ENCODE data around the gene TMEM11.
A peak's percentile ranks its signal among the peaks of the same experiment; 100 is the strongest.
"Not testable (repeated sequence)": the region's sequence is repeated elsewhere in the genome, so short reads cannot be mapped to it uniquely, and the experiment has no call there.

TMEM11 gene

GRCh38 chr17:21242026-21242697, 28.2 kb upstream of the TMEM11 start:
- DNase-seq: peak; percentile 19

GRCh38 chr17:21241564-21241963, 27.6 kb upstream of the TMEM11 start:
- no peak for DNase-seq

DNA sequence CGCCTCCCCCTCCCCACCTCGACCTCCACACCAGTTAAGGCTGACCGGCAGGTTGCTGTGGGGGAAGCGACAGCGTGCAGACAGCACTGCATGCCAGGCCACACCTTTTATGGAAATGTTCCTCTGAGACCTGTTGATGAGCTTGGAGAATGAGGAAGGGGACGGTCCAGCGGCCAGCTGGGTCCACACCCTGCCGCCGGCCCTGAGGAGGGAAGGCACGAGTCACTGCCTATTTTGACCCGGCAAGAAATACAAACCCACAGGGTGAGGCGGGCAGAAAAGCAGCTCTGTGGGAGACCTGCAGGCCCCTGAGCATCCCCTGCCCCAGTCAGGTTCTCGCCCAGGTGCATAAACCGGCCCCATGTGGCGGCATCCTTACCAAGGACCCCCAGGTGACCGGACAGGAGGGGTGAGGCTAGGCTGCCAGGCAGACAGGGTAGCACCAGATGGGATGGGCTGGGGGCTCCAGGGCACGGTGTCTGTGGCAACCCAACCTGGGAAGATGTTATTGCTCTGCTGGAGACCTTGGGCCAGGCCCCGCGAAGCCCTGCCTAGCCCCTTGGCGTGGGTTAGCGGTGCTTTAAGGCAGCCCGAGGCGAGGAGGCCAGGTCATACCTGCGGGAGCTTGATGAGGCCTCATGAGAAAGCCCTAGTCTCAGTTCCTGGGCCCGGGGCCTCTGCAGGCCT, 26.6 kb upstream of the TMEM11 start:
- DNase-seq: no peak

- no peak for DNase-seq
These were observed 25.9 kb upstream of the TMEM11 start for GRCh38 chr17:21239680-21240368.

GRCh38 chr17:21235921-21236320, 22.0 kb upstream of the TMEM11 start:
- DNase-seq: no peak

GRCh38 chr17:21233581-21234347, 19.8 kb upstream of the TMEM11 start:
- no peak for DNase-seq

GRCh38 chr17:21232033-21232749, 18.2 kb upstream of the TMEM11 start:
- DNase-seq: no peak

- no peak for DNase-seq
These were observed 17.6 kb upstream of the TMEM11 start for GRCh38 chr17:21231533-21231932.

DNA sequence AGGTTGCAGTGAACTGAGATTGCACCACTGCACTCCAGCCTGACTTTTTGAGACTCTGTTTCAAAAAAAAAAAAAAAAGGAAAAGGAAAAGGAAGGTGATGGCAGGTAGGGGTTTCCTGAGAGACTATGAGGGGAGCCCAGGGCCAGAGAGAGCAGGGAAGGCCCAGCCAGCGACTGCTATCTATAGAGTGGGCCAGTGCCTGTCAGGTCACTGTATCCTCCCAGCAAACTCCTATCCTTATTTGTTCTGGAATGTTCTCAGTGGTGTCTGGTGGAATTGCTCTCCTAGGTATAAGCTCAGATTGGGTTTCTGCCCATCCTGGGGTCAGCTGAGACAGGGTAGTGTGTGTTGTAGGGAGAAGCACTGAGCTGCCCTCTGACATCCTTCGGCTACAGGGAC, 14.9 kb upstream of the TMEM11 start:
- DNase-seq: no peak

DNA sequence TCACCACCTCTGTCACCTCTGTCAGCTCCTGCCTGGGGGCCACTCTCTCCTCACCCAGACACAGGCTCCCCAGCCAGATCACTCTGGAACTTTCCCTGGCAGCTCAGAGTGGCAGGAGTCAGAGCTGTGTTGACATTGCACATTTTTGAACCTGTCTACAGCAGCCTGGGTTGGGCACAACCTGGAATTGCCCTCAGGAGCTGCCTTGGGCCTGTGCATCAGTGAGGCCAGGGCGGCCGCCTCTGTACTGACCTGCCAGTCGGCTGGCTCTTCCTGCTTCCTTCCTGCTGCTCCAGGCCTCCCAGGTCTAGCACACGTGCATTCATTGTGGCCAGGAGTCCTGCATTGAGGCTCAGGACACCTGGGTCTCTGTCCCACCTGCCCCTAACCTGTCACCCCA, 14.2 kb upstream of the TMEM11 start:
- no peak for DNase-seq

DNA sequence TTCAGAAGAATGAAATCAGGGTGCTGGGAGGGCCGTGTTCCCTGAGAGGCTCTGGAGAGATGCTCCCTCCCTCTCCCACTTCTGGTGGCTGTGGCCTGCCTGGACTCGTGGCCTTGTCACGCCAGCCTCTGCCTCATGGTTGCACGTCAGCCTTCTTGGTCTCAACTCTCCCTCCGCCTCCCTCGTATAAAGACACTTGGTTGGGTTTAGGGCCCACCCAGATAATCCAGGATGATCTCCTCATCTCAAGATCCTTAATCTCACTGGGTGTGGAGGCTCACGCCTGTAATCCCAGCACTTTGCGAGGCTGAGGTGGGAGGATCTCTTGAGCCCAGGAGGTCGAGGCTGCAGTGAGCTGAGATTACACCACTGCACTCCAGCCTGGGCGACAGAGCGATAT, 13.3 kb upstream of the TMEM11 start:
- DNase-seq: not testable (repeated sequence)

DNA sequence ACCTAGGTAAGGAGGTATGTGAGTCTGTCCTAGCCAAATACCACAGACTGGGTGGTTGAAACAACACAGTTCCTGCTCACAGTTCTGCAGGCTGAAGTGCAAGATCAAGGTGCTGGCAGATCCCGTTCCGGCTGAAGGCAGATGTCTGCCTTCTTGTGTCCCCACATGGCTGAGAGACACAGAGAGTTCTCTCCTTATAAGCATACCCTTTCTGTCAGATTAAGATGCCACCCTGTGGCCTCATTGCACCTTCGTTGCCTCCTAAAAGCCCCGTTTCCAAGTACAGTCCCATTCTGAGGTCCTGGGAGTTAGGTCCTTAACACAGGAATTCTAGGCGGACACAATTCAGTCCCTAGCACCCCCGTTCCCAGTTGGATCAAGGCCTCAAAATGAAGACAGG, 9.1 kb upstream of the TMEM11 start:
- no peak for DNase-seq

- no peak for DNase-seq
These were observed 4.9 kb upstream of the TMEM11 start for GRCh38 chr17:21218831-21219380.

- peak; percentile 56 for DNase-seq
These were observed 4.1 kb upstream of the TMEM11 start for GRCh38 chr17:21218101-21218500.

GRCh38 chr17:21217346-21217745, 3.4 kb upstream of the TMEM11 start:
- DNase-seq: no peak

- DNase-seq: no peak
These were observed 2.0 kb upstream of the TMEM11 start for GRCh38 chr17:21215935-21216334.

GRCh38 chr17:21214777-21215541, 998 bp upstream of the TMEM11 start:
- no peak for DNase-seq

GRCh38 chr17:21213638-21214014, 335 bp downstream of the TMEM11 start:
- peak; percentile 18 for DNase-seq

DNA sequence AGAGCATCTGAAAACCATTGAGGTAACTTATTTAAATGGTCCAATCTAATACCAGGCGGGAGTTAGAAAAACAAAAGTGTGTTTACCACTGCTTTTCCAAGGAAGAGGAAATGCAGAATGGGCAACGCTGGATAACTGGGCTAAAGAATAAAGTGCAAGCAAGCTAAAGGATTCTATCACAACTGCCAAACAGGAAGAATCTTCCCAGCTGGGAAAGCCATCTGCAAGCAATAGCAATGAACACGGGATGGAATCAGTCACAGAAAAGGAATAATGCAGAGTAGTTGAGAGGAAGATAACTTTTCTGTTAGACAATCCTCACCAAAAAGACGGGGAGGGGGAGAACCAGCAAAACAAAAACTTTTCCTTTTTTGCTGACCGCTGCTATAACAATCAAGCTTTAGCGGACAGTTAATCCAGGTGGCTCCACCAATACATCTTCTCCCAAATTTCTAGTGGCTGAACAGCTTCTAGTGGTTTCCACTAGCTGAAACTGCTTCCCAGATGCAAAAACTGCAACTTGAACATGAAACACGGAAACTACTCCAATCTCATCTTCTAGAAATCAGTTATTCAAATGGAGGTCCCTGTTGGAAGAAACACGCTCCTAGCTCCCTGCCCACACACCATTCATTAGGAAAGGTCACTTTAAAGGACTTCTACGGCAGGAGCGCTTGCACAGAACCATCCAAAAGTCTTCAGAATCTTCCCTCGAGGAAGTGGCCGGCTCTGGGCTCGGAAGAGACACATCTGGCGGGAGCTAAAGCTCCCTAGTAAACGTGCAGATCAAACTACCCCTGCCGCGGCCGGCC, 929 bp downstream of the TMEM11 start:
- no peak for DNase-seq

DNA sequence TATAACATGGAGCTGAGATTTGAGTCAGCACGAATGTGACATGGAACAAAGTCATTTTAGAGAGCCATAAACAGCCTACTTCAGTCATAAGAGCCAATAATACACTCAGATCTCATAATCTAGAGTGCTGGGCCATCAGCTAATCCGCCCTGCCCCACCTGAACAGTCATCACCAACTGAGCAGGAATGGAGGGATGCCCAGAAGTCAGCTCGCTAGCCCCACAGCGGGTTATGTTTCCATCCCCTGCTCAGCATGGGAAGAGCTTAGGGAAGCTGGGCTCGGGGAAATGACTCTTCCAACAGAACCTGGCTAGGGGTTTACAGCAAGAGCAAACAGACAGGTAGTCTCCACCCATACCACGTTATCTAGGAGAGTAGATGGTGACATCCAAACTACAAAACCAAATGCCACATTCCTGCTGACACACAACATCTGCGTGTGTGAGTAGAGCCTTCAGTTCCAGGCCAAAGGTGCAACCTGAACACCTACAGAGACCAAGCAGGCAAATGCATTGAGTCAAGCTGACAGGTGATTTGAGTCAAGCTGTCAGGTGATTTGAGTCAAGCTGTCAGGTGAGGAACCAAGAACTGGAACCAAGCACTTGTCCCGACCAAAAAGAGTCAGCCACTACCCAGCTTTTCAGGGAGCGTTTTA, 2.0 kb downstream of the TMEM11 start:
- no peak for DNase-seq

All from NCI-H226 (cell line).